Measurements from ENCODE around the gene BSX.

Gene BSX

GRCh38 chr11:122978299-122978620, 3.4 kb downstream of the BSX start:
- FAIRE-seq: no peak
- TF ChIP-seq CTCF (IDR thresholded peaks at IDR 0.05; ENCODE audit: insufficient read depth, missing control alignments): no peak
- DNase-seq (ENCODE audit: insufficient read length, low spot score): no peak

GRCh38 chr11:122977470-122978298, 4.0 kb downstream of the BSX start:
- no peak for TF ChIP-seq CTCF (IDR thresholded peaks at IDR 0.05; ENCODE audit: insufficient read depth, missing control alignments)
- DNase-seq (ENCODE audit: insufficient read length, low spot score): no peak
- no peak for FAIRE-seq

- no peak for DNase-seq (ENCODE audit: insufficient read length, low spot score)
- no peak for TF ChIP-seq CTCF (IDR thresholded peaks at IDR 0.05; ENCODE audit: insufficient read depth, missing control alignments)
- FAIRE-seq: no peak
These were observed 4.7 kb downstream of the BSX start for GRCh38 chr11:122976734-122977469.

- TF ChIP-seq CTCF (IDR thresholded peaks at IDR 0.05; ENCODE audit: insufficient read depth, missing control alignments): no peak
- no peak for FAIRE-seq
These were observed 5.4 kb downstream of the BSX start for GRCh38 chr11:122976061-122976733.

GRCh38 chr11:122963961-122964360, 17.7 kb downstream of the BSX start:
- no peak for DNase-seq (ENCODE audit: insufficient read length, low spot score)
- FAIRE-seq: no peak
- TF ChIP-seq CTCF (IDR thresholded peaks at IDR 0.05; ENCODE audit: insufficient read depth, missing control alignments): no peak

More at GRCh38 chr11:122976061-122976733, 5.4 kb downstream of the BSX start:
- DNase-seq (ENCODE audit: insufficient read length, low spot score): no peak

GRCh38 chr11:122954455-122954854, 27.2 kb downstream of the BSX start:
- no peak for FAIRE-seq
- DNase-seq (ENCODE audit: insufficient read length, low spot score): no peak
- no peak for TF ChIP-seq CTCF (IDR thresholded peaks at IDR 0.05; ENCODE audit: insufficient read depth, missing control alignments)
